NCI-H1436 (cell line): ENCODE measurements around the gene PARD6A.
"Not testable (repeated sequence)": the region's sequence is repeated elsewhere in the genome, so short reads cannot be mapped to it uniquely, and the experiment has no call there.

Experiments used
- DNase-seq: peaks from one replicate; lab custom pipeline; 2025; lab: John Stamatoyannopoulos, UW

Gene PARD6A

GRCh38 chr16:67667817-67668494 is 7.2 kb downstream of the PARD6A start:
- DNase-seq: peak; percentile 90

- no peak for DNase-seq
Measured at GRCh38 chr16:67668495-67669157, 7.9 kb downstream of the PARD6A start.

- no peak for DNase-seq
Measured at GRCh38 chr16:67669499-67670101, 8.8 kb downstream of the PARD6A start.

GRCh38 chr16:67672306-67672705 is 11.5 kb downstream of the PARD6A start:
- no peak for DNase-seq

GRCh38 chr16:67672739-67673662 is 12.2 kb downstream of the PARD6A start:
- DNase-seq: peak; percentile 50

GRCh38 chr16:67673712-67674580 is 13.2 kb downstream of the PARD6A start:
- DNase-seq: no peak

GRCh38 chr16:67674851-67675578 is 14.3 kb downstream of the PARD6A start:
- DNase-seq: no peak

- DNase-seq: no peak
Measured at GRCh38 chr16:67675579-67675935, 14.8 kb downstream of the PARD6A start.

- DNase-seq: no peak
Measured at GRCh38 chr16:67675999-67676398, 15.2 kb downstream of the PARD6A start.

GRCh38 chr16:67676516-67676915 is 15.8 kb downstream of the PARD6A start:
- no peak for DNase-seq

GRCh38 chr16:67676939-67677338 is 16.2 kb downstream of the PARD6A start:
- DNase-seq: no peak

GRCh38 chr16:67677712-67678111 is 17.0 kb downstream of the PARD6A start:
- DNase-seq: no peak

- no peak for DNase-seq
Measured at GRCh38 chr16:67678354-67679023, 17.7 kb downstream of the PARD6A start.

- no peak for DNase-seq
Measured at GRCh38 chr16:67679935-67680897, 19.5 kb downstream of the PARD6A start.

GRCh38 chr16:67683767-67684166 is 23.0 kb downstream of the PARD6A start:
- no peak for DNase-seq

GRCh38 chr16:67685388-67686112 is 24.8 kb downstream of the PARD6A start:
- no peak for DNase-seq

GRCh38 chr16:67693517-67694285 is 32.9 kb downstream of the PARD6A start:
- DNase-seq: not testable (repeated sequence)
